ENCODE measurements around the gene ITIH3. TPM values are rescaled to one million over a fixed set of nuclear protein-coding genes. Genes with fewer than 3 reads are reported as not detected.
A peak's percentile ranks its signal among the peaks of the same experiment; 100 is the strongest.

ITIH3 gene
- total RNA-seq, 1 experiment from 2014 or later, result not detected

DNA sequence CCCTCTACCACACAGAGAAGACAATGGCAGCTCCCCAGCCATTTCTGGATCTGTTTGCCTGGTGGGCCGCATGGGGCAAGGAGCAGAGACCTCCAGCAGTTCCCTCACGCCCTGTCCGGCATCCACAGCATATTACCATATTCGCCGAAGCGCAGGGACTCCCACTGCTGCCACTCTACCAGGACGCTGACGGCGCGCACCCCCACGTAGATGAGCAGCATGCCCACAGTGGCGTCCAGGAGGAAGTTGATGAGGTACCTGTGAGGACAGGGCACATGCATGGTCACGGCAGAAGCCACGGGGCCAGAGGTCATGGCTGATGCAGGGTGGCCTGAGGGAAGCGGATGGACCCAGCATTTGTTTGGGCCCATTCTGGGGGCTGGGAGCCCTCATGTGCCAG is 55.1 kb downstream of the ITIH3 start:
- no peak for DNase-seq (ENCODE audit: low spot score)
- Histone ChIP-seq H3K27me3 (replicated peaks; ENCODE audit: insufficient read depth, low read depth, low read length, poor library complexity) (no peaks in the 10 kb centered on the region), H3K9me3 (ENCODE audit: low read depth, low read length, poor library complexity, severe bottlenecking) (no peaks in the 10 kb centered on the region), H3K4me3 (ENCODE audit: low read depth, low read length, poor library complexity, severe bottlenecking) (no peak overlapping the region), H3K27ac (ENCODE audit: low read depth, low read length, poor library complexity, severe bottlenecking) (no peak overlapping the region), H3K4me1 (ENCODE audit: insufficient read depth, low read length, poor library complexity, severe bottlenecking) (no peaks in the 10 kb centered on the region), H3K36me3 (ENCODE audit: insufficient read depth, low read length, poor library complexity, severe bottlenecking) (no peaks in the 10 kb centered on the region)
- no TSS peak for BruUV-seq (replicated peaks)
- POLR2A ChIA-PET (ENCODE audit: low non-redundant PET), result no interaction called here
- CTCF ChIA-PET, result no interaction called here
- no peak for TF ChIP-seq EZH2 (IDR thresholded peaks at IDR 0.05; ENCODE audit: borderline replicate concordance, low read depth, low read length, poor library complexity, severe bottlenecking)
- TF ChIP-seq, protein P1, sequence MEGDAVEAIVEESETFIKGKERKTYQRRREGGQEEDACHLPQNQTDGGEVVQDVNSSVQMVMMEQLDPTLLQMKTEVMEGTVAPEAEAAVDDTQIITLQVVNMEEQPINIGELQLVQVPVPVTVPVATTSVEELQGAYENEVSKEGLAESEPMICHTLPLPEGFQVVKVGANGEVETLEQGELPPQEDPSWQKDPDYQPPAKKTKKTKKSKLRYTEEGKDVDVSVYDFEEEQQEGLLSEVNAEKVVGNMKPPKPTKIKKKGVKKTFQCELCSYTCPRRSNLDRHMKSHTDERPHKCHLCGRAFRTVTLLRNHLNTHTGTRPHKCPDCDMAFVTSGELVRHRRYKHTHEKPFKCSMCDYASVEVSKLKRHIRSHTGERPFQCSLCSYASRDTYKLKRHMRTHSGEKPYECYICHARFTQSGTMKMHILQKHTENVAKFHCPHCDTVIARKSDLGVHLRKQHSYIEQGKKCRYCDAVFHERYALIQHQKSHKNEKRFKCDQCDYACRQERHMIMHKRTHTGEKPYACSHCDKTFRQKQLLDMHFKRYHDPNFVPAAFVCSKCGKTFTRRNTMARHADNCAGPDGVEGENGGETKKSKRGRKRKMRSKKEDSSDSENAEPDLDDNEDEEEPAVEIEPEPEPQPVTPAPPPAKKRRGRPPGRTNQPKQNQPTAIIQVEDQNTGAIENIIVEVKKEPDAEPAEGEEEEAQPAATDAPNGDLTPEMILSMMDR (conservative IDR thresholded peaks at IDR 0.05; ENCODE audit: low read depth, low read length), result no peak
- intact Hi-C loops (cut with micrococcal nuclease; ENCODE audit: unreplicated experiment), result loop anchor here (5.0 kb wide), 1 partner anchor 223 kb away; no protein-coding TSS in a partner anchor

DNA sequence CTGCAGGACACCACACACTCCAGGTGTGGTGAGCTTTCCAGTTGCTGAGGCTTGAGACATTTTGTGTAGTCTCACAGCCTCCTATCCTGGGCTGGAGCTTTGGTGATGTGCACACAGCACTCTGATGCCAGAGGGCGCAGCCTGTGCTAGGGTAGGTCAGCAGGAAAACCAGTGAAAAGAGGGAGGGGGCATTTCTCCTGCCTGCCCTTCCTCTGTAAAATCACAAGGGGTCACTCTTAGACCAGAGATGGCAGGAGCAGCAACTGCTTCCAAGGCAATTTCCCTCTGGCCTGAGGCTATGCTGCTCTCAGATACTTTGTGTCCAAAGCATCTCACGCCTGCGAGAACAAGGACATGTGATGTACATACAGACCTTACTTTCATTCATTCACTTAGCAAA is 56.8 kb downstream of the ITIH3 start:
- DNase-seq (ENCODE audit: low spot score), result peak; percentile 4
- intact Hi-C loops (cut with micrococcal nuclease; ENCODE audit: unreplicated experiment), result loop anchor here (5.0 kb wide), 1 partner anchor 221 kb away; no protein-coding TSS in a partner anchor
- H3K36me3 ChIP-seq (ENCODE audit: insufficient read depth, low read length, poor library complexity, severe bottlenecking), result no peaks in the 10 kb centered on the region
- no peaks in the 10 kb centered on the region for H3K4me1 ChIP-seq (ENCODE audit: insufficient read depth, low read length, poor library complexity, severe bottlenecking)
- H3K4me3 ChIP-seq (ENCODE audit: low read depth, low read length, poor library complexity, severe bottlenecking), result no peak overlapping the region
- POLR2A ChIA-PET (ENCODE audit: low non-redundant PET), result no interaction called here
- H3K27ac ChIP-seq (ENCODE audit: low read depth, low read length, poor library complexity, severe bottlenecking), result no peak overlapping the region
- H3K9me3 ChIP-seq (ENCODE audit: low read depth, low read length, poor library complexity, severe bottlenecking), result no peaks in the 10 kb centered on the region
- CTCF ChIA-PET, result no interaction called here
- no peak for TF ChIP-seq EZH2 (IDR thresholded peaks at IDR 0.05; ENCODE audit: borderline replicate concordance, low read depth, low read length, poor library complexity, severe bottlenecking)
- TF ChIP-seq, protein P1 (conservative IDR thresholded peaks at IDR 0.05; ENCODE audit: low read depth, low read length), result peak; percentile 24; the same call in 1 of the 2 replicates
- BruUV-seq (replicated peaks), result no TSS peak
- no peaks in the 10 kb centered on the region for H3K27me3 ChIP-seq (replicated peaks; ENCODE audit: insufficient read depth, low read depth, low read length, poor library complexity)

DNA sequence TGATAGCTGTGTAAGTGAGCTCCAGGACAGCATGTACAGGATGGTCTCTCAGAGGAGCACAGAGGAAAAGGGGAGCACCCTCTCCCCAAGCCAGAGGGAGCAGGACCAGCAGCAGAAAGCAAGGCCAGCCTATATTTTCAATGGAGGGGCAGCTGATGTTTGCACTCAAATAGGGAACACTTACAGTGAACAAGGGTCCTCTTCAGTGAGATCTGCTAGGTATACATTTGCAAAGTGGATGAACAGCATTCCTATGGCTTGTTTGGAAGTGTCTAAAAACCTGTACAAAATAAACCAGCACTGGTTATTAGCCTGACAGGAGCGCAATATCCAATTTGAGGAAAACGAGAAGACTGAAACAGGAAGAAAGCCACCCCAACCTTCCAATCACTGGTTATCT is 57.8 kb downstream of the ITIH3 start:
- Histone ChIP-seq H3K9me3 (ENCODE audit: low read depth, low read length, poor library complexity, severe bottlenecking) (no peaks in the 10 kb centered on the region), H3K27me3 (replicated peaks; ENCODE audit: insufficient read depth, low read depth, low read length, poor library complexity) (no peaks in the 10 kb centered on the region), H3K4me1 (ENCODE audit: insufficient read depth, low read length, poor library complexity, severe bottlenecking) (no peaks in the 10 kb centered on the region), H3K36me3 (ENCODE audit: insufficient read depth, low read length, poor library complexity, severe bottlenecking) (no peaks in the 10 kb centered on the region), H3K4me3 (ENCODE audit: low read depth, low read length, poor library complexity, severe bottlenecking) (no peak overlapping the region), H3K27ac (ENCODE audit: low read depth, low read length, poor library complexity, severe bottlenecking) (no peak overlapping the region)
- BruUV-seq (replicated peaks), result no TSS peak
- intact Hi-C loops (cut with micrococcal nuclease; ENCODE audit: unreplicated experiment), result loop anchor here (5.0 kb wide), 1 partner anchor 220 kb away; no protein-coding TSS in a partner anchor
- no peak for DNase-seq (ENCODE audit: low spot score)
- POLR2A ChIA-PET (ENCODE audit: low non-redundant PET), result no interaction called here
- CTCF ChIA-PET, result no interaction called here
- TF ChIP-seq, protein P1 (conservative IDR thresholded peaks at IDR 0.05; ENCODE audit: low read depth, low read length), result no peak
- no peak for TF ChIP-seq EZH2 (IDR thresholded peaks at IDR 0.05; ENCODE audit: borderline replicate concordance, low read depth, low read length, poor library complexity, severe bottlenecking)

Measured in A673 (cell line).